HG03432 (cell line): ENCODE data around the gene INTS3.

ENCODE experiments used
- ATAC-seq: cut with Tn5 transposase; IDR thresholded peaks from one replicate; pipeline ENCODE4 v1.9.1; 2021; ENCODE audit warnings: mild to moderate bottlenecking, moderate library complexity; ENCODE audit not compliant: unreplicated experiment

INTS3 gene

GRCh38 chr1:153816283-153816889 is 88.5 kb downstream of the INTS3 start:
- no peak for ATAC-seq

- no peak for ATAC-seq
Measured at GRCh38 chr1:153818876-153819275, 91.0 kb downstream of the INTS3 start.
